Osteoblast (primary cell): ENCODE data around the gene ALPK1. TPM values are rescaled to one million over a fixed set of nuclear protein-coding genes. Genes with fewer than 3 reads are reported as not detected.

Experiments used
- DNase-seq: peaks from one replicate; pipeline ENCODE4 v3.0.0; 2011; ENCODE audit warnings: low spot score, mixed read lengths; ENCODE audit not compliant: insufficient read length; ENCODE audit errors: missing footprints
- H2AFZ ChIP-seq: 2 replicates; pipeline ENCODE4 v1.6.0; 2011; ENCODE audit warnings: mild to moderate bottlenecking, low read length
- H3K27ac ChIP-seq: 2 replicates; pipeline ENCODE4 v1.5.1; 2011; ENCODE audit warnings: mild to moderate bottlenecking, low read depth, low read length, moderate library complexity
- H3K27me3 ChIP-seq: 2 replicates; pipeline ENCODE4 v1.6.0; 2012; ENCODE audit warnings: mild to moderate bottlenecking, control low read depth, inconsistent platforms, low read length, moderate library complexity; ENCODE audit not compliant: insufficient read depth
- H3K36me3 ChIP-seq: 2 replicates; pipeline ENCODE4 v1.5.1; 2011; ENCODE audit warnings: mild to moderate bottlenecking, low read length, control low read depth, moderate library complexity; ENCODE audit not compliant: insufficient read depth
- H3K4me1 ChIP-seq: 2 replicates; pipeline ENCODE4 v1.5.1; 2011; ENCODE audit warnings: mild to moderate bottlenecking, low read length, control low read depth, moderate library complexity; ENCODE audit not compliant: insufficient read depth
- H3K4me2 ChIP-seq: 2 replicates; pipeline ENCODE4 v1.6.0; 2011; ENCODE audit warnings: mild to moderate bottlenecking, low read length; ENCODE audit not compliant: insufficient read depth
- H3K4me3 ChIP-seq: fragments of 200-600 bp; sonication (generic); 3 replicates; pipeline ENCODE4 v1.5.1; 2012; ENCODE audit warnings: mild to moderate bottlenecking, low read length, inconsistent platforms; ENCODE audit not compliant: insufficient read depth
- H3K79me2 ChIP-seq: 2 replicates; pipeline ENCODE4 v1.6.0; 2012; ENCODE audit warnings: mild to moderate bottlenecking, low read length, control low read depth, inconsistent platforms; ENCODE audit not compliant: insufficient read depth
- H3K9me3 ChIP-seq: 2 replicates; pipeline ENCODE4 v1.5.1; 2011; ENCODE audit warnings: low read depth, low read length, control low read depth
- H4K20me1 ChIP-seq: 2 replicates; pipeline ENCODE4 v1.6.0; 2012; ENCODE audit warnings: mild to moderate bottlenecking, low read length, control low read depth; ENCODE audit not compliant: insufficient read depth
- total RNA-seq: library from RNA; depleted of rRNA; stranded (reverse); fragments of >200 nt; gene quantifications from 2 replicates; pipeline ENCODE4 v1.2.3, GENCODE V29; 2012
- TF ChIP-seq, protein P1 (sequence below): IDR thresholded peaks from 2 replicates; pipeline ENCODE4 v1.5.1; 2011; ENCODE audit warnings: mild to moderate bottlenecking, low read depth, low read length, moderate library complexity; ENCODE audit errors: extremely low read depth

The ALPK1 gene
- total RNA-seq, 1 donor: 39.8 TPM

GRCh38 chr4:112357453-112357852 lies 60.3 kb downstream of the ALPK1 start:
- no peaks in the 10 kb centered on the region for H3K9me3 ChIP-seq
- H3K27ac ChIP-seq: no peak overlapping the region

DNA sequence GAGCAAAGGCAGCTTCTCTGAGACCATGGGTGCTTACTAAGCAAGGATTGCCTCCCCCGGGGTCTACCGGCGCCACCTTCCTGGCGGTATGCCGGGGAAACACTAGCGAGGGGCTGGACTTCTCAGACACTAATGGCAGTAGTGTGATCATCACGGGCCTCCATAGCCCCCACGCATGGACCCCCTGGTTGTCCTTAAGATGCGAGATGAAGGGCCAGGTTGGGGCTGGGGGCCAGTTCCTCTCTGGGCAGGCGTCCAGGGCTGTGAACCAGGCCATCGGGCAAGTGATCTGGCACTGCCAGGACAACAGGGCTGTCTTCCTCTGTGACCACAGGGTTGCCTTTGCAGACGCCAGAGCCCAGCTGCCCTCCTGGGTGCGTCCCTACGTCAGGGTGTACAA lies 60.7 kb downstream of the ALPK1 start:
- Histone ChIP-seq H3K79me2 (no peaks in the 10 kb centered on the region), H3K27me3 (no peaks in the 10 kb centered on the region), H3K4me3 (no peak overlapping the region), H2AFZ (no peak overlapping the region), H3K4me1 (no peaks in the 10 kb centered on the region), H4K20me1 (no peaks in the 10 kb centered on the region), H3K4me2 (no peak overlapping the region), H3K9me3 (no peaks in the 10 kb centered on the region), H3K27ac (no peak overlapping the region), H3K36me3 (no peaks in the 10 kb centered on the region)
- TF ChIP-seq, protein P1, sequence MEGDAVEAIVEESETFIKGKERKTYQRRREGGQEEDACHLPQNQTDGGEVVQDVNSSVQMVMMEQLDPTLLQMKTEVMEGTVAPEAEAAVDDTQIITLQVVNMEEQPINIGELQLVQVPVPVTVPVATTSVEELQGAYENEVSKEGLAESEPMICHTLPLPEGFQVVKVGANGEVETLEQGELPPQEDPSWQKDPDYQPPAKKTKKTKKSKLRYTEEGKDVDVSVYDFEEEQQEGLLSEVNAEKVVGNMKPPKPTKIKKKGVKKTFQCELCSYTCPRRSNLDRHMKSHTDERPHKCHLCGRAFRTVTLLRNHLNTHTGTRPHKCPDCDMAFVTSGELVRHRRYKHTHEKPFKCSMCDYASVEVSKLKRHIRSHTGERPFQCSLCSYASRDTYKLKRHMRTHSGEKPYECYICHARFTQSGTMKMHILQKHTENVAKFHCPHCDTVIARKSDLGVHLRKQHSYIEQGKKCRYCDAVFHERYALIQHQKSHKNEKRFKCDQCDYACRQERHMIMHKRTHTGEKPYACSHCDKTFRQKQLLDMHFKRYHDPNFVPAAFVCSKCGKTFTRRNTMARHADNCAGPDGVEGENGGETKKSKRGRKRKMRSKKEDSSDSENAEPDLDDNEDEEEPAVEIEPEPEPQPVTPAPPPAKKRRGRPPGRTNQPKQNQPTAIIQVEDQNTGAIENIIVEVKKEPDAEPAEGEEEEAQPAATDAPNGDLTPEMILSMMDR: no peak
- no peak for DNase-seq

More at GRCh38 chr4:112357453-112357852, 60.3 kb downstream of the ALPK1 start:
- H3K4me2 ChIP-seq: no peak overlapping the region
- no peaks in the 10 kb centered on the region for H3K79me2 ChIP-seq
- no peak overlapping the region for H2AFZ ChIP-seq
- H3K27me3 ChIP-seq: no peaks in the 10 kb centered on the region
- H3K4me1 ChIP-seq: no peaks in the 10 kb centered on the region
- TF ChIP-seq, protein P1: no peak
- H3K36me3 ChIP-seq: no peaks in the 10 kb centered on the region
- H4K20me1 ChIP-seq: no peaks in the 10 kb centered on the region
- no peak overlapping the region for H3K4me3 ChIP-seq
- no peak for DNase-seq

DNA sequence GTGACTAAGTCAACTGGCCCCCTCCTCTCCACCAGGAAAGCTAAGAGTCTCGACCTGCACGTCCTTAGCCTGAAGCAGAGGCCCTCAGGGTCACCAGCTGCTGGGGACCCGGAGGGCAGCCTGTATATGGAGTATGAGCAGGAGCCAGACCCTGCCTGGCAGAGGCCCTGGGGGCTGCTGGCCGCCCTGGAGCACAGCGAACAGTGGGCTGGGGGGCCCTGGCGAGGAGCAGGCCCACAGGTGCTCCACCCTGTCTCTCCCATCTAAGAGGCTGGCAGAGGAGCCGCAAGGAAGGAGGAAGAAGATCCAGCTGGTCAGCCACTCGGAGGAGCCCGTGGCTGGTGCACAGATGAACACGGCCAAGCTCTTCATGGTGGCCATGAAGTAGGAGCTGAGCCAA lies 61.2 kb downstream of the ALPK1 start:
- DNase-seq: no peak
- H3K27me3 ChIP-seq: no peaks in the 10 kb centered on the region
- H2AFZ ChIP-seq: no peak overlapping the region
- H3K9me3 ChIP-seq: no peaks in the 10 kb centered on the region
- H3K4me1 ChIP-seq: no peaks in the 10 kb centered on the region
- H4K20me1 ChIP-seq: no peaks in the 10 kb centered on the region
- no peak overlapping the region for H3K27ac ChIP-seq
- no peaks in the 10 kb centered on the region for H3K79me2 ChIP-seq
- no peaks in the 10 kb centered on the region for H3K36me3 ChIP-seq
- TF ChIP-seq, protein P1: no peak
- H3K4me3 ChIP-seq: no peak overlapping the region
- no peak overlapping the region for H3K4me2 ChIP-seq

DNA sequence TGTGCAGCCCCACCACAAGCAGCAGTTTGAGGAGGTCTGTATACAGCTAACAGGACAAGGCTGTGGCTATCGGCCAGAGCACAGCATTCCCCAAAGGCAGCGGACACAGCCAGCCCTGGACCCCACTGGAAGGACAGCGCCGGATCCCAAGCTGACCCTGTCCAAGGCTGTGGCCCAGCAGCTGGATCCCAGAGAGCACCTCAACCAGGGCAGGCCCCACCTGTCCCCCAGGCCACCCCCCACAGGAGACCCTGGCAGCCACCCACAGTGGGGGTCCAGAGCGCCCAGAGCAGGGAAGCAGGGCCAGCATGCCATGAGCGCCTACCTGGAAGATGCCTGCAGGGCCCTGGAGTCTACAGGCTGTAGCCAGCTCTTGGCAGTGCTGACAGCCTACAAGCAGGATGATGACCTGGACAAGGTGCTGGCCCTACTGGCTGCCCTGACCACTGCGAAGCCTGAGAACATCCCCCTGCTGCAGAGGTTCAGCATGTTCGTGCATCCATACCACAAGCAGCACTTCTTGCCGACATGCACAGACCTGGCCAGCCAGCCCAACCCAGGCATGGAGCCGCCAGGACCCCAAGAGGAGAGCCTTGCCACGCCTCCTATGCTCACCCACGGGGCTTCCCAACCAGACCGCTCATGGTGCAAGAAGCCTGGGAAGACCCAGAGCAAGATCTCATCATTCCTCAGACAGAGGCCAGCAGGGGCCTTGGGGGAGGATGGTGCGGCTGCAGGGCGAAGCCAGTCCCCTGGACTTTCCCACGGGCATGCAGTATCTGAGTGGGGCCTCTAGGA lies 62.0 kb downstream of the ALPK1 start:
- Histone ChIP-seq H3K36me3 (no peaks in the 10 kb centered on the region), H3K27ac (no peak overlapping the region), H3K4me3 (no peak overlapping the region), H2AFZ (no peak overlapping the region), H3K4me1 (no peaks in the 10 kb centered on the region), H3K4me2 (no peak overlapping the region), H4K20me1 (no peaks in the 10 kb centered on the region), H3K79me2 (no peaks in the 10 kb centered on the region), H3K9me3 (no peaks in the 10 kb centered on the region), H3K27me3 (no peaks in the 10 kb centered on the region)
- no peak for DNase-seq
- TF ChIP-seq, protein P1: no peak
